ENCODE results near the gene CFAP46.
"Not testable (repeated sequence)": the region's sequence is repeated elsewhere in the genome, so short reads cannot be mapped to it uniquely, and the experiment has no call there.

Gene CFAP46

DNA sequence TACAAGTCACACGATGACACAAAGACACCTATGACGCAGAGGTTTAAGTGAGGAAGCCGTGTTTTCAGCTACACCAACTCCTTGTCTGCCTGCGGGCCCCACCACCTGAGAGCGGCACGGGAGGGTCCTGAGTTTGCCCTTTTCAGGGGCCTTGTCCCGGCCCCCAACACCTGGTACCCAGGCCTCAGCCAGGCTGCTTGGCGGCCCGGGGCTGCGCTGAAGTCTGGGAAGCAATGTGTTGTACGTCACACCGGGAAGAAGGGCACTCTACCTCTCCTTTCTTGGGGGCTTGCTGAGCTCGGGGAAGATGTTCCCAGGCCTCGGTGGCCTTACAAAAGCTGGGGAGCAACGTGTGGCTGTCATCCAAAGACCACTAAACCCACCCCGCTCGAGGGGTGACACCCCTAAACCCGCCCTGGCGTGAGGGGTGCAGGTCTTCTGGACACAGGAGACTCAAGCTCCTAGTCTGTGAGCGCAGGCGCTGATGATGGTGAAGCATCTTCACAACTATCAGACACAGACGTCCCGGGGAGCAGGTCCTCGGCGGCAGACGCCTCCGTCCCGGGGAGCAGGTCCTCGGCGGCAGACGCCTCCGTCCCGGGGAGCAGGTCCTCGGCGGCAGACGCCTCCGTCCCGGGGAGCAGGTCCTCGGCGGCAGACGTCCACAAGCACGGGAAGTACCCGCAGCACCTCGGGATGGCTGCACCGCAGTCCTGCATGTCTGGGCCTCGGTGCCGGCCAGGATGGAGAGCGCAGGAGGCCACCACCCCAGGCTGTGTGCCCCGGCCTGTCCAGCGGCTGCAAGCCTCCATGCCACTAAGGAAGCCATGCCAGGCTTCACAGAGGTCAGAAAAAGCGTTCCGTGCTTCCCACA is 15.4 kb downstream of the CFAP46 start:
- no peak for DNase-seq

- no peak for DNase-seq
These were observed 16.3 kb downstream of the CFAP46 start for GRCh38 chr10:132926070-132926469.

DNA sequence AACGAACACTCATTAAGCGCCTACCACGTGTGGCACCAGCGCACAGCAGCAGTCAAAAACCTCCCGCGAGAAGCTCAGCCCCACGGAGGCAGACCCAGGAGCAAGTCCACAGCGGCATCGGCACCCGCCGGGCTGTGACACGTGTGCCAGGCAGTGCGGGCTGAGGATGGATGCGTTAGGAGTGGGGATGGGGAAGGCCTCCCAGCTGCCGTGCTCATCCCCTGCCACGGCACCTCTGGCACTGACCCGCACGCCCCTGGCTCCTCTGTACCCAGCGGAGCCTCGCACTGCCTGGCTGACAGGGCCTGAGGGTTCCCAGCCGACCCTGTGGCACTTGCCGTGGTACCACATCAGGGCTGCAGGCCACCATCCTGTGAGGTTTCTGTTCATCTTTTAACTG is 16.8 kb downstream of the CFAP46 start:
- no peak for DNase-seq

DNA sequence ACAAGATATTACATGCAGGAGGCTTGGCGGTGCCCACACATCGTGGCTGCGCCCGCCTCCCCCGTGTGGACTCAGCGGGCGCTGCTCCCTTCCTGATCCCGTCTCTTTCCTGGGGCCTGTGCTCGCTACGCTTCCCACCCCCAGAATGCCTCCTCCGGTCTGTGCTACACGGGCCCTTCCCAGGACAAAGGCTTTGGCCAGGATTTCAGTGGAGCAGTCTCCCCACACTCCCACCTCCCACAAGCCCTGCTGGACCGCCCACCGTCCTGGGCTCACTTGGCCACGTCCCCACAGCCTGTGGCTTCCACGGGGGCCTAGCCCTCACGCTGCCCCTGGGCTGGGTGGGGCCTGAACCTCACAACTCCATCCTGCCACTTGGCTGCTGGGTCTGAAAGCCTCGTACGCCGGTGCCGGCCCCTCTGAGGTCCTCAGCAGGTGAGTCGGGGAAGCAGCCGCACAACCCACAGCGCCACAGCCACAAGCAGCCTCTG is 17.3 kb downstream of the CFAP46 start:
- DNase-seq = no peak

GRCh38 chr10:132924046-132924952 is 18.1 kb downstream of the CFAP46 start:
- no peak for DNase-seq

DNA sequence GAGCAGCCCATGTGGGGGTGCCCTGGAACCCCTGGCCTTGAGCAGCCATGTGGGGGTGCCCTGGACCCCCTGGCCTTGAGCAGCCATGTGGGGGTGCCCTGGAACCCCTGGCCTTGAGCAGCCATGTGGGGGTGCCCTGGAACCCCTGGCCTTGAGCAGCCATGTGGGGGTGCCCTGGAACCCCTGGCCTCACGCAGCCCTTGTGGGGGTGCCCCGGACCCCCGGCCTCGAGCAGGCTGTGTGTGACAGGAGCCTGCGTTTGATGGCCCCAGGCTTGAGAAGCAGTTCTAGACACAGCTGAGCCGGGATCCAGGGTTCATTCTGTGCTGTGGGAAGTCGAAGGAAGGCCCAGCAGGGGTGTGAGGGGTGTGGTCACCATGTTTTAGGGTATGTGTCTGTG is 19.0 kb downstream of the CFAP46 start:
- not testable (repeated sequence) for DNase-seq

DNA sequence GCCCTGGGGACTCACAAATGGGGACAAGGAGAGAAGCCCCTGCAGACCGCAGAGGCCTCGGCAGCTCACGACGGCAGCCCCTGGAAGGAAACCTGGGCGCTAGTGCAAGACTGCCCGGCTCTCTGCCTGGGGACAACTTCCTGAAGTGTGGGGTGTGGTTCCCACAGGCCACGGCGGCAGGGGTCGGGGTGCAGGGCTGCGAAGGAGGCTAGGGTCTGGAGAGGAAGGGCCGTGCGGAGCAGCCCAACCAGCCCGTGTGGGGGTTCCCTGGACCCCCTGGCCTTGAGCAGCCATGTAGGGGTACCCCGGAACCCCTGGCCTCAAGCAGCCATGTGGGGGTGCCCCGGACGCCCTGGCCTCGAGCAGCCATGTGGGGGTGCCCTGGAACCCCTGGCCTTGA is 19.5 kb downstream of the CFAP46 start:
- no peak for DNase-seq

DNA sequence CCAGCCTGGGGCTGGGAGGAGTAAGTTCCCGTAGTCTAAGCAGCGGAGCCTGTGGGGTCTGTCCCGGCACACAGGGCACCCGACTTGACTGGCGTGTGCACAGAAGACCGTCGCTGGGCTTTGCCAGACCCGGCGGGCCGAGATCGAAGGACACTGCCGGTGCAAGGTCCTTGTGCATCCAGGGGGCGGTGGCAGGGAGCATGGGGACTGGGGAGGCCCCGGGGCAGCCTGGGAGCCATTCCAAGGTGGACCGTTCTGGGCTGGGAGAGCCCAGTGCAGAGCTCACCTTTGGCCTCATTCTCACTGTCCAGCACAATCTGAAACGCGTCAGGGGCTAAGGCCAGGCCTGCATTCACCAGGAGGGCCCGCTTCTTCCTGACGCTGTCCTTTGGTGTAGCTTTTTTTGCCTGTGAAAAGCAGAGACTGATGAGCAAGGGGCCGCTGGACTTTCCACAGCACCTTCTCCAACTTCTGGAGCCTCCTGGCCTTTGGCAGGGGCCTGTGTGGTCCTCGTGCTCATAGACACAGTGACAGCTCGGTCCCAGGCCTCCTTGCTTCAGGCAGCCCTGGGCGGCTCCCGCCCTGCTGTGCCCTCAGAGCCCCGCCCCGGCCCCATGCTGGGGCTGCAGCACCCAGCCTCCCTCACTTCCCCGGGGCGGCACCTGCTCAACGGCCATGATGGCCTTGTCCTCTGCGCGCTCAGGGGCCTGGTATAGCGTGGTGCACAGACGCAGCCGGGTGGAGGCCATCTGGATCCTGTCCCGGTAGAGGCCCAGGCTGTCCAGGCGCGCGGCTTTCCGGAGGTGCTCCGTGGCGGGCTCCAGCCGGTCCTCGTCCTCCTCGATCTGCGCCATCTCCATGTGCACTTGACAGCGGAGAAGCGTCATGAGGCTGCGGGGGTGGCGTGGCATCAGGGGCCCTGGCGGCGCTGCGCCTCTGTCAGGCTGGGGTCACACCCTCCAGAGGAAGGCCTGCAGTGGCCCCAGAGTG is 20.3 kb downstream of the CFAP46 start:
- no peak for DNase-seq

GRCh38 chr10:132921086-132921485 is 21.3 kb downstream of the CFAP46 start:
- DNase-seq = no peak

DNA sequence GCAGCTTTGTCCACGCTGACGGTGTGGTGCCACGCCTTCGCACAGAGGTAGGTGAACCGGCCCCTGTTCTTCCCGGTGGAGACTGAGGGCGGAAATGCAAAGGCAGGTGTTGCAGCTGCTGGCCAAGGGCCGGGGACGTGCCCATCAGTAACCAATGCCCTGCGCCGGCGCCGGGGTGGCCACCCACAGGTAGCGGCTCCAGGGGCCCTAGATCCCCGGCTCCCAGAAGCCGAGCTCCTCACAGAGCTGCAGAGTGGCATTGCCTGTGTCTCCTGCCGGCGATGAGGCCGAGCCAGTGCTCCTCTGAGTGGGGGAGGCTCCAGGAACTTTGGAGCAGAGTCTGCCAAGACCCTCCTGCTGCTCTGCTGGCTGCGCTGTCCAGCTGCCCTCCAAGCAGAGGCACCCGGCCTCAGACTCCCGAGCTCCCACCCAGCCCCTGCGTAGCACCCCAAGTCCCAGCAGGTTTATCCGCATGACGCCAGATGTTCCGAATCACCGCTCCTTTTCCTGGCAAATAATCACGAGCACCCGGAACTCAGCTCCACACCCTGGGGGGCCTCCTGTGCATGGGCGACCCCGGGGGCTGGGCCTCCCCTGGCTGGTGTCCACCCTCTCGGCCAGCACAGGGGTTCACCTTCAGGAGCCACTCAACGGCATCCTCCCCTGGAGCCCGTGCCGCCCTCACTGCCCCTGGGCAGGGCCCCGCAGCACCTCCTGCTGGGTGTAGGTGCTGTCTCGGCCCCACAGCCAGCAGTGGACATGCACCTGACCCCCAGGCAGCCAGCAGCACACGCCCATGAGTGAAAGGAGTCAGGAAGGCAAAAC is 22.1 kb downstream of the CFAP46 start:
- DNase-seq = no peak

- no peak for DNase-seq
These were observed 22.8 kb downstream of the CFAP46 start for GRCh38 chr10:132919374-132920100.

GRCh38 chr10:132918617-132919373 is 23.6 kb downstream of the CFAP46 start:
- no peak for DNase-seq

DNA sequence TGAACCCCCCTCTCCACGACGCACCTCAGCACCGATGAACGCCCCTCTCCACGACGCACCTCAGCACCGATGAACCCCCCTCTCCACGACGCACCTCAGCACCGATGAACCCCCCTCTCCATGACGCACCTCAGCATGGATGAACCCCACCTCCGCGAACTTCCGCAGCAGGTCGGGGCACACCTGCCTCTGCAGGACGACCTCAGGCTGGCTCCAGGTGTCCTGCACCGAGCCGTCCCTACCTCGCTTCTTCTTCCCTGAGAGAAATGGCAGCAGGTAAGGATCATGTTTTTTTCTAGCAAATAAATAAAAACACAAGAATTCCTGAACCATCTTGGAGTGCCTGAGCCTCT is 24.1 kb downstream of the CFAP46 start:
- DNase-seq = no peak

GRCh38 chr10:132916956-132917666 is 25.3 kb downstream of the CFAP46 start:
- DNase-seq = no peak

GRCh38 chr10:132916421-132916841 is 25.9 kb downstream of the CFAP46 start:
- no peak for DNase-seq

- DNase-seq = no peak
These were observed 27.0 kb downstream of the CFAP46 start for GRCh38 chr10:132915411-132915810.

DNA sequence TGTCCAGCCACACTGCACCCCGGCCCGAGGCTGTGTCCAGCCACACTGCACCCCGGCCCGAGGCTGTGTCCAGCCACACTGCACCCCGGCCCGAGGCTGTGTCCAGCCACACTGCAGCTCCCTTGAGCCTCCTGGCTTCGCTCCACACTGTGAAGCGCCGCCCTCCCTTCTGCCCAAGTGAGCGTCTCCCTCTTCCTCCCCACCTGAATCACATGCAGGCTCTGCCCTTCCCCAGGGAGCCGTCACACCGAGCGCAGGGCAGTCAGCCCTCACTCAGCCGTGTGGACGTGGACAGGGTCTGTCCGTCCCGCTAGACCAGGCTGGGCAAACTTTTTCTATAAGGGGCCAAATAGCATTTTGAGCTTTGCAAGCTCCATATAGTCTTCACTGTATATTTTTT is 27.6 kb downstream of the CFAP46 start:
- no peak for DNase-seq

GRCh38 chr10:132913559-132914115 is 28.7 kb downstream of the CFAP46 start:
- no peak for DNase-seq

Data from suppressor macrophage treated with lipopolysaccharide for 4 hours (primary cell).